Right kidney (tissue), 1 donor: ENCODE data around the gene GNPDA1.

Experiments
- DNase-seq: peaks from one replicate; pipeline ENCODE4 v3.0.0-alpha.2; 2016

GNPDA1 gene

DNA sequence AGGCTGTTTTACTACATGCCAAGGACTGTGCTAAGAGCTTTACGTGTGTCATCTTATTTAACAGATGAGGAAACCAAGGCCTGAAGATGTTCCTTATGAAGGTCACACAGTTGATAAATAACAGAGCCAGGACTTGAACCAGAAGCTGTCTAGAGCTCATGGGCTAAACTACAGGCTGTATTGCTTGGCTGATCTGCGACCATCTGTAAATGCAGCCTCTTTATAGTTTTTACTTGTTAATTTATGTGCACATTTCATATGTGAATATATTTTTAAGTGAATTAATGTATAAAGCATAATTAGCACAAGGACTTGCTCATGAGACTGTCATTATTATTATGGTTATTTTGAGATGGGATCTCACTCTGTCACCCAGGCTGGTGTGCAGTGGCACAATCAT, 19.3 kb upstream of the GNPDA1 start:
- no peak for DNase-seq

DNA sequence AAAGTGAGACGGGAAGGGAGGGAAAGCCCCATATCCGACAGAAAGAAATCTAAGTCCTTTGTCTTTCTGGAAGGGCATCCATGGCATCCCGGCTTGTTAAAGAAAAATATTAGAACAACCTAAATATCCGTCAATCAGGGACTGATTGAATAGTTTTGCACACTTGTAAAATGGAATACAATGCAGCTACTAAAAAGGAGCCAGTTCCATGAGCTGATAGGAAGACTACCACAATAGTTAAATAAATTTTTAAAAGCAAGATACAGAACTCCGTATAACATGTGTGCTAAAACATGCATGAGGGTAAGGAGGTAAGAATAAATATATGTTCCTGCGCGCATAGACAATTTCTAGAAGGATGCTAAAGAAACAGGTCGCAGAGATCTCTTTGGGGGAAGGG, 12.8 kb upstream of the GNPDA1 start:
- no peak for DNase-seq

DNA sequence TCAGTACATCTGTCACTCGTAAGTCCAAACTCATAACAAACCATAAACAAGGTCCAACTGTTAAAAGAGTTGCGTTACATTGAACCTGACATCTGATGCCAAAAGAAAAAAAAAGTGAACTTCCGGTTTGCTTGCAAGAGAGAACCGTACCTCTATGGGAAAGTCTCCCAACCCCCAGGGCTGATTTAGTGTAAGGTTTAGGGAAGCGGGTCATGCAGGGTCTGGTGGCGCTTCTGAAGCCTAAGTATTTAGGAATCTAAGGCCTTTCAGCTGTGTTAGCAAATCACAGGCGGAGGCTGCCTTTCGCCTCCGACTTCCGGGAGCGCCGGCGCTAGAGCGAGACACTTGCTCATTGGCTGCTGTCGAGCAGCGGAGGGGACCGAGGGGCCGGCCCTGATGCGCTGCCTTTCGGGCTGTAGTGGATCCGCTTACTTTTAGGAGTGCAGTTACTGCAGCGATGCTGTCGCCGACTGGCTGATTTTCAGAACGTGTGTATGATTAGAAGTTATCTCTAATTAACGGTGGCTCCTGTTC, 12.0 kb upstream of the GNPDA1 start:
- peak; percentile 82 for DNase-seq

DNA sequence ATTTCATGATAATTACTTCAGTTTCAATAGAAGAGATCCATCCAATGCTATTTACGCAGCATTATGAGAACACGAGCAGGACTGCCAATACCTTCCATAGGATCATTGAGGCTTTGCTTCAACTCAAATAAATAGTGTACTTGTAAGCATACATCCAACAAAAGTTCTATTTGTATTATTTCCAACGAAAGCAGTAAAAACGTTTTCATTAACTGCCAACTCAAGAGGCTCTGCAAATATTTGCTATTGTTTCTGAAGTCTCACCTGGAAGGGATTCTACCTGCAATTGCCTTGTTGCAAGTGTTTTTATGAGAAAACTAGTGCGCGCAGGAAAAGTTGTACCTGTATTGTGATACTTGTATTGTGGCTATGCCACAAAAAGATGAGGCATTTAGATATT, 11.0 kb upstream of the GNPDA1 start:
- DNase-seq, result no peak

DNA sequence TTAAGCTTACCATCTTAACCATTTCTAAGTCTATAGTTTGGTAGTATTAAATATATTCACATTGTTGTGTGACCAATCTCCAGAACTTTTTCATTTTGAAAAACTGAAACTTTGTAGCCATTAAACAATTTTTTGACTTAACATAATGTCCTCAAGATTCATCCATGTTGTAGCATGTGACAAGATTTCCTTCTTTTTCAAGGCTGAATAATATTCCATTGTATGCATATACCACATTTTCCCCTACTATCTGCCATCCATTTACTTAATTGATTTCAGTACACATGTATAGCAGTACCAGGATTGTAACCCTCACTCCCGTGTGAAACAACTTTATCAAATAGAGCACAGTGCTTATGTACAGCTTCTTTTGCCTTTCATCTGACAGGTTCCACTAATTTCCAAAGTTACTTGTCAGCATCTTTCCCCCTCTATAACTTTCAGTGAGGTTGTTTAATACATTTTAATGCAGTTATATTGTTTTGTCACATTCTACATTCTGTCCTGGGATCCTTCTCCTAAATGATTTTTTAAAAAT, 7.4 kb upstream of the GNPDA1 start:
- no peak for DNase-seq

DNA sequence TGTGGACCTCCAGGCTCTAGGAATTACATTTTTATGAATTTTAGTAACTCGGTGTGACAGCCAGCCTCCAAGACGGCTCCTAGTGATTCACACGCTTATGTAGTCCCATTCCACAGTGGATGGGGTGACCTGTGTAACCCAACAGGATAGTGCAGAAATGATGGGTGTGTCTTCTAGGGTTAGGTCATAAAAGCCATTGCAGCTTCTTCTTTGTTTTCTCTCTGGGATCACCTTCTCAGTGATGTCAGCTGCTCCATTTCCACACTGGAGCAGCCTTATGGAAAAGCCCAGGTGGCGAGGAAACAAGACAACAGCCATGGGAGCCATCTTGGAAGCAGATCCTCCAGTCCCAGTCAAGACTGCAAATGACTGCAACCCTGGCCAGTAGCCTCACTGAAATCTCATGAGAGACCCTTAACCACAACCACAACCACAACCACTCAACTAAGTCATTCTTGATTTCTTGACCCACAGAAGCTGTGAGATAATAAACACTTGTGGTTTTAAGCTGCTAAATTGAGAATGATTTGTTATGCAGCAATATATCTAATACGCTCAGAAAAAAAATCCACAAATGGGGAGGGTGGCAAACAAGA, 5.1 kb upstream of the GNPDA1 start:
- DNase-seq, result no peak

DNA sequence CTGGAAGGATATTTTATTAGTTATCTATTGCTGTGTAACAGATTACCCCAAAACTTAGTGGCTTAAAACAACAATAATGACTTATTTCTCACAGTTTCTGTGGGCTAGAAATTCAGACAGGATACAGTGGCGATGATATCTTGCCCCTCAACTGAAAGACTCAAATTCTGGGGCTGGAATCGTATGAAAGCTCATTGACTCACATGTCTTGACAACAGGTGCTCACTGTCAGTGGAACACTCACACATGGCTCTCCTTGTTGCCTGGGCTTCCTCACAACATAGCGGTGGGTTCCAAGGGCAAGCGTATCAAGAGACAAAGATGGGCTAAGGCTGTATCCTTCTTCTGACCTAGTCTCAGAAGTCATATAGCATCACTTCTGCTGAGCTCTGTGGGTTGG, 3.7 kb upstream of the GNPDA1 start:
- no peak for DNase-seq

DNA sequence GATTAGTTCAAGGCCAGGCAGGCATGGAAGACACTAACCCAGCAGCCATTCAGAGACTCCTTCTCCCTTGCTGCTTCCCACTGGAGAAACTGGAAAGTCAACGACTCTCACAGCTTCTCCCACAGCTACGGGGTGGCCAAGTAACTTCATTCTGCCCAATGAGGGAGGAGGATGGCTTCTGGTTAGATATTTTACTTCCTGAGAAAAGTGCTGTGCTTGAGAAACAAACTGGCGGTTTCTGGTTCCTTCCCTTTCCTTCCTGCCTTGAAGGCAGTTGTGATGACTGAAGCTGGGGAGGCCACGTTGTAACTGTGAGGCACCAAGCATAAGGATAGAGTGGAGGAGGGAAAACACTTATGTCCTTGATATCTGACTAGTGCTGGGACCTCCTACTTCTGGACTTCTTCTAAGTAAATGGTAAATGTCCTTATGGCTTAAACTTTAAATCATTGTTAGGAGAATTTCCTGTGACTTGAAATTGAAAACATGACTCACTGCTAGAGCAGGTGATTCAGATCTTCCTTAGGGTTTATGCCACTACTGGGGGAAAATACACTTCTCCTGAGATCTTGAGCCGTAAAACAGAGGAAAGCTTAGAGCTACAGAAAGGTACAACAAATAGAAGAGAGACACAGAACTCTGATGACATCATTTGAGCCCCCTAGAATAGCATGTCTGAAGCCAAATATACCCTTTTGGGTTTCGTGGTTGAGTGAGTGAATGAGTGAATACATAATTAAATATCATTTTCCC, 3.1 kb upstream of the GNPDA1 start:
- DNase-seq, result no peak

DNA sequence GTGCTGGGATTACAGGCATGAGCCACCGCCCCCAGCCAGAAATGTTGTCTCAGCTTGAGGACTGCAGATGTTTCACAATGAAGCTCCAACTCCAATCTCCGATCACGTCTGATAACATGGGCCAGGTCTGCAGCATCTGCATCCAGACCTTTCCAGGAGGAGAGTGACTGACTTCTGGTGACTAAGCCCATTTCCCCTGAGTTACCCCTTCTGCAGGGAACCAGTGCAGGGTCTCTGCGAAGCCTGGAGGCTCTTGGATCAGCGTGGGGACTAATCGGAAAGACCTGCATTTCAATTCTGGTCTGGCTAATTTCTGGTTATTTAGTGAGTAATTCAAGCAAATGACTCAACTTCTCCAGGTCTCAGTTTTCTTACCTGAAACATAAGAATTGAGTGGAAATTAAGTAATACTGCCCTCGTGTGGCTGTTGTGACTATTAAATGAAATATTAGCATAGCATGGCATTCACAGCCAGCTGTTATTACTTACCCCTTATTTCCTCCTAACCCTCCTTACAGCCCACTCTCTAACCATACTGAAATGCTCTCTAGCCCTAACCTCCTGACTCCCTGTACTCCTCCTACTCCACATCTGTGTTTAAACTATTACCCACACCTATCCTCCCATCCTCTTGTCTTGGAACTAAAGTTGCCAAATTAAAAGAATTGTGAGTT, 2.2 kb upstream of the GNPDA1 start:
- DNase-seq, result peak; percentile 22

DNA sequence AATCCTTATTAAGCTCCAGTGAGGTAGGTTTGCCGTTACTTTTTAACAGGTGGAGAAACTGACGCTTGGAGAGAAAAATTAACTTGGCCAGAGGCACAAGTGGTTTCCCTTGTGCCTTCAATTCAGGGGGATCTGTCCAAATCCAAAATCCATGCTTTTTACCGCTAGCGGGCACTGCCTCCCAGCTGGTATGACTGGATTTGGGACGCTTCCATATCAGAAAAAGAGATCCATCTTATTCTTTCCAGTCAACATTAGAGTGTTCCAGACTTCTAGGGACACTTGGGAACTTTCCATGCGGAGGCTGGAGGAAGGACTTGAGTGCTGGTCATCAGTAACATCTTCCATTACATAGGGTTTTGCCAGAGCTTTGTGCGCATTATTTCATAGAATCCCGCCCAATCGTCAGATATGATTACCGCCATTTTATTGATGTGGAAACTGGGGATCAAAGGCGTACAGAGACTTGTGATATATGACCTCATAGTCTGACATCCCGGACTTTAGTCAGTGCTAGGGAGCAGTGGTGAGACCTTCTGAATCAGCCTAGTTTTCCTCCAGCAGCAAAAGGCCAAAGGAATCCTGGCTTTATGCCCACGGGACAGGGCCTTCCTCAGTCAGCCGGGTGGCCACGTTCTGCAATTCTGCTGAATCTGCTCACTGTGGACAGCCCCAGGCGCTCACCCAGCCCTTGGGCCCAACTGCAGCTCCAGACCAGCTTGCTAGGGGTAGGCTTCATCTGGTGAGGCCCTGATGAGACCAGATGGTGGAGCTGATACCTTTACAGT, 1.1 kb upstream of the GNPDA1 start:
- peak; percentile 10 for DNase-seq

DNA sequence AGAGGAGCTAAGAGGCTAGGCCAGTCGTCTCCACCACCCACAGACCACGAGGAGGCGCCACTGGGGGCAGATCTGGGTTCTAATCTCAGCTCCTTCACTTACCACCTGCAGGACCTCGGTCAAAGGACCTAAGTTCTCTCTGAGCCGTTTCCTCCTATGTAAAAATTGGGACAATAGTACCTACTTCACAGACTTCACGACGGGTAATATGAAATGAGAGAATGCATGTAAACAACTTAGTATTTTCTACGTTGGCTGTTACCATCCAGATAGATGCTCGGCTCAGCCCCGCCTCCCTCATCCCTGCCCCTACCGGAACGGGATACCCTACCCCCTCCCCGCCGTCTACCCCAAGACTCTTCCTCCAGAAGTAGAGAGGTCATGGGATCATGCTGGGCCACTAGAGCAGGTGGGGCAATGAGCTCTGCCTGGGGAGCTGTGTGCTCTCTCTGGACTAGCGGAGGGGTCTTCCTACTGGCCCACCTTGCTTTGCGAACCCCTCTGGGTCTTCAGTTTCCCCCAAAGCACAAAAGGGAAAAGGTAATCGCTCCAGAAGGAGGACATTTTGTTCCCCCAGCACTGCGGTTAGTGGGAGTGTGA, 541 bp downstream of the GNPDA1 start:
- peak; percentile 55 for DNase-seq

DNA sequence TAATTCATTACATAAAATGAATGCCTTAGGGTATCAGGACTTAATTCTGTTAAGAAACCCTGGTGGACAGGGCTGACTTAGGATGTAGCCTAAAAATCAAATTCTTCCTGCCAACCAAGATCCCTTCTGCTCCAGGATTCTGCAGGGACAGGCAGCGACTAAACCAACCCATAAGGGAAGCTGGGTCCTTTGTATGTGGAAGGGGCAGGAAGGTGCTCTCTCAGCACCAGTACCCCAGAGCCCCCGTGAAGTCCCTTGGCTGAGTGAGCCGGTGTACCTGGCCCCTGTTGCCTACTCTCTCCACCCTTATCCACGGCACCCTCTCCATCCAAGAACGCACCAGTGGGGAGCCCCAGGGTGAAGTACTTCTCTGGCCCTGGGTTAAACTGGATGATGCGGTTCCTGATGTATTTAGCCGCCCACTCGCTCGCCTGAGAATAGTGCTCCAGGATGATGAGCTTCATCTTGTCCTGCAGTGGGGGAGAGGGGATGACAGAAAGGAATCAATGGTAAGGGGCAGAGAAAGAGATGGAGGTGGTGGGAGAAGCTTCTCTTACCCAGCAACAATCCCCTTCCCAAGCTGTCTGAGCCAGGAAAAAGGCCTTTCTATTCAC, 1.1 kb downstream of the GNPDA1 start:
- DNase-seq, result no peak

DNA sequence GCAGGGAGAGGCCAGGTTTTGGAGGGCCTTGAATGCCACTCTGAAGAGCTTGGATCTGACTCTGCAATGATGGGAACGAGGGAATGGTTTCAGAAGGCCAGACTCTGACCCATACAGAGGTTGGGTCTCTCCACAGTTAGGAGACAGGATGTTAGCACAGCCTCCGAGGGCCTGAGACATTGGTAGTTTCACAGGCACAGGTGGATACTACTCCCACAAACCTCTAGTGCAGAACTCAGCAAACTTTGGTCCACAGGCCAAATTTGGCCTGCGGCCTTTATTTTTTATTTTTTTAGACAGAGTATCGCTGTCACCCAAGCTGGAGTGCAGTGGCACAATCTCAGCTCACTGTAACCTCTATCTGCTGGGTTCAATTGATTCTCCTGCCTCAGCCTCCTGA, 2.9 kb downstream of the GNPDA1 start:
- no peak for DNase-seq

DNA sequence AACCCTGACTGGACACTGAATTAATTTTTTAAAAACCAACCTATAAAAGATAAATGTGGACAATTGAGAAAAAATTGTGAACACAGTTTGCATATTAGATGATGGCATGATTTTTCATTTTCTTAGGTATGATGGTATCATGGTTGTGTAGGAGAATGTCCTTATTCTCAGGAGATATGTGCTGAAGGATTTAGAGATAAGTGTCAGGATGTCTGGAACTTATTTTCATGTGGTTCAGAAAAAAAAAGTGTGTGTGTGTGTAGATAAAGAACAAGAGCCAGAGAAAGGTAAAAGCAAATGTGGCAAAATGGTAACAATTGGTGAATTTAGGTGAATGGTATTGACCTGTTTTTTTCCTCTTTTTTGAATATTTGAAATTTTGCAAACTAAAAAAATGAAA, 4.0 kb downstream of the GNPDA1 start:
- no peak for DNase-seq

DNA sequence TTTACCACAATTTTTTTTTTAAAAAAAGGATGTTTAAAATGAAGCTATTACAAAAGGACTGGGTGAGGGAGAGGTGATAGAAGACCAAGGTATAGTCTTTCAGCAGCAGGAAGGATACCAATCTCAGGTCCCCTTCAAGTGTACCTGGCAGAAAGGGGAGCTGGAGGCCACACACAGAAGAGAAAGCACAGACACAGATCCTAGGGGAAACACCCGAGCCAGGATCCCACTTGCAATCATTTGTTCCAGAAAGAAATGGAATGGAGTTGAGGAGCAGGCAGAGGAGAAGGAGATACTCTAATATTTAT, 5.6 kb downstream of the GNPDA1 start:
- no peak for DNase-seq

DNA sequence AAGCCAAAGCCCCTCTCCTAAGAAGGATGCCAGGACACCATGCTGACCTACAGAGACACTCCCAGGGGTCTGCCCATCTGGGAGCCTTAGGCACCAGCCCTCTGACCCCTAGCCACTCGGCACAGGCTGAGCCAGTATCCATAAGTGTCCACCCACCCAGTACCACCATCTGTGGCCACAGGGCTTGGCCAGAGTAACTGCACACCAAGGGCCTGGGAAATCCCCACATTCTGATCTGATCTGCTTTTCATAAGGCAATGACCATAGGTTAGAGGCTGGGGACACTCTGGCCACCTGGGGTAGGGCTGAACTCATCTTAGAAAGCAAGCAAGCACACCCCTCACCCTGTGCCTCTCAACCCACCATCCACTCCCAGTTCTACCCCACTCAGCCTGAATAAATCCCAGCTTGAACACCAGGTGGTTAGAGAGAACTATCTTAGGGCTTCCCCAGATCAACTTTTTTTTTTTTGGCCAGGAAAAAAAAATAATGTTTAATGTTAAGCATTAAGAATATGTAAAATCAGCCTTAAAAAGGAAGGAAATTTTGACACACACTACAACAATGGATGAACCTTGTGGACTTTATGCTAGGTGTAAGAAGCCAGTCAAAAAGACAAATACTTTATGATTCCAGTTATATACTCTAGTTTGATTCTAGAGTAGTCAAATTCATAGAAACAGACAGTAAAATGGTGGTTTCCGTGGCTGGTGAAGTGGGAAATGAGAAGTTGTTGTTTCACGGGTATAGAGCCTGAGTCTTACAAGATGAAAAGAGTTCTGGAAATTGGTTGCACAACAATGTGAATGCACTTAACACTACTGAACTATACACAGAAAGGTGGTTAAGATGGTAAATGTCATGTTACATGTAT, 6.2 kb downstream of the GNPDA1 start:
- no peak for DNase-seq

DNA sequence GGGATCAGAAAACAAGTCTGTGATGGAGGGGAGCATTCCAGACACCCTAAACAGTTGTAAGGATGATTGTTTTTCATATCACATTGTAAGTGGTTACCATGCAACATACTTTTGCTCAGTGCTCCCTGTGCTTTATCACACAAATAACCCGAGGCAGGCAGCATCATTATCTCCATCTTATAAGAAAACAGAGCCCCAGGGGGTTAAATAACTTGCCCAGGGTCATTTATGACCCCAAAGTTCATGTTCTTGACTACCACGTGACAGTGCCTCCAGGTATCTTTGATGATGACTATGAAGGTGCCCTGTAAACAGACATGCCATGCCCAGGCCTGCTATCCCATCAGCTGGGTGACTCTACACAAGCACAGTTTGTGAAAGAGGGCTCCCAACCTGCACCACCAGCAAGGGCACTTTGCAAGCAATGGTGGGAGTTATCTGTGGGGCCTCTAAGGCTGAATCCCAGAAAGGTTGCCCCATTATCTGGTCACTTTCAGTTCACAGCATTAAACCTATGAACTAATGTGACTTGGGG, 9.5 kb downstream of the GNPDA1 start:
- DNase-seq, result no peak

DNA sequence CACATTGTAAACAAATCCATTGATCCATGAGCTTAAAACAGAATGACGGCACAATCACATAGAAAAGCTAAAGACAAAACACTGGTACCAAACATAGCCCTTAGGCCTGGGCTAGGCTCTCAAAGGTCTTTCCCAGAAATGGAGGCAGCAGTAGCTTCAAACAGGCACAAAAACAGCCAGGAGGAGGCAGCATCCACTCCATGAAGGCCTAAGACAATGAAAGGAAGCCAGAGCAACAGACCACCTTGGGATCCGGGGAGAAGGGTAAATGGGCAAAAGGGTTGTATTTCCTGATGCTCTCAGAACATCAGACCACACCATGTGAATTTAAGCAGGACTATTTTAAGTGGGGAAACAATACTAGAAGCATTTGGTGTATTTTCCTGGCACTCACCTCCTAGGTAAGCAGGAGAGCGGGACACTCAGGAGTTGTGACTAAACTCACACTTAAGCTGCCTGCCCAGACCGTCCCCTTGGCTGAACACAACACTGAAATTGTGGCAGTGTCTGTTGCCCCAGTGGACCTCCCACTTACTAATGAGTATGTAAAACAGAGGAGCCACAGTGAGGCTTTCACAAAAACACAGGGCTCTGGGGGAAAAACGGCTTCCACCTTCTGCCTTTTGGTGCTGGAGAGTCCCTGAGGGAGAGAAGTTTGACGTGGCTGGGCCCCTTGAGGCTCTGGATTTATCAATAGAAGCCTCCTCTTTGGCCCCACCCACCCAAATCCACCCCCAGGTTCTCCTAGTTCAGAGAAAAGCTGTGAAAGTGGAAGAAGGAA, 11.9 kb downstream of the GNPDA1 start:
- DNase-seq, result no peak

DNA sequence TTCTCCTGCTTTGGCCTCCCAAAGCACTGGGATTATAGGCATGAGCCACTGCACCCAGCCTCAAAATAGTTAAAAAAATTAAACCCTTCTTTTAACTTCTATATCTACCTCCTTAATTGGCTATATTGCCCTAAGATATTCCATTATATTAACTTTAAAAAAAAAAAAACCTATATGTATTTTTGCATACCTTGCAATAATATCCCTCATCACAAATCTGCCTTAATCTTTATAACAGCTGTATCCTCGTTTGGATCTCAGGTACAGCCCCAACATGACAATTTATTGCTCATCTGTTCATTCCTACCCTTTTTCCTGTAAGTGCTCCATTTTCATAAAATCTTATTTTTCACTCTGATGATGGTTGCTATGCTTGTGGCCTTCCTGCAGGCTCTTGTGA, 12.7 kb downstream of the GNPDA1 start:
- no peak for DNase-seq
